ENCODE data around the gene NMT1. TPM values are rescaled to one million over a fixed set of nuclear protein-coding genes. Genes with fewer than 3 reads are reported as not detected.
A peak's percentile ranks its signal among the peaks of the same experiment; 100 is the strongest.

The NMT1 gene
- total and polyA plus RNA-seq, 2 of the 13 experiments (the other 11 are each of a cell fraction or from before 2014, with no cell fraction given), result 75.7 to 142 TPM

- BruUV-seq (replicated peaks), result TSS peak; percentile 69
- no peaks in the 10 kb centered on the region for H3K27me3 ChIP-seq (ENCODE audit: control insufficient read depth in 1 of 2, insufficient read depth in 2 of 2, low read length in 2 of 2)
- peak overlapping the region; percentile 100 for H3K4me2 ChIP-seq (ENCODE audit: low read depth, low read length)
- peaks cover 20% of the 10 kb centered on the region for H3K79me2 ChIP-seq (ENCODE audit: insufficient read depth, low read length)
- H3K36me3 ChIP-seq (replicated peaks in 1 of 2; ENCODE audit: control insufficient read depth in 1 of 2, insufficient read depth in 2 of 2, low read length in 2 of 2), result peaks cover 2 to 5% of the 10 kb centered on the region in 2 experiments; a peak in 4 of 5 replicates
- ATAC-seq, result peak; percentile 1
- H3K9ac ChIP-seq (ENCODE audit: insufficient read depth, low read depth, low read length), result peak overlapping the region; percentile 84
- peak overlapping the region; percentile 70 to 83 (median 78) for H3K4me3 ChIP-seq (replicated peaks in 1 of 3; ENCODE audit: insufficient read depth in 1 of 3, low read depth in 2 of 3, low read length in 3 of 3)
- H3K4me1 ChIP-seq (ENCODE audit: insufficient read depth, low read length), result peaks cover 35% of the 10 kb centered on the region
- CTCF ChIA-PET (ENCODE audit: low intra/inter-chr PET ratio, low total read pairs), result interaction anchor here (0.7 to 4.9 kb wide), 23 partner anchors 12 to 217 kb away, joined by 3 to 303 read pairs (median 7); partner anchors contain the start of genes HEXIM1 and HEXIM2
- no peak for FAIRE-seq
- POLR2A ChIA-PET, result interaction anchor here (0.7 to 7.1 kb wide), 24 partner anchors 9 to 95 kb away, joined by 3 to 217 read pairs (median 4); partner anchors contain the start of genes HEXIM1, HEXIM2 and NMT1
- no peaks in the 10 kb centered on the region for H4K20me1 ChIP-seq (ENCODE audit: insufficient read depth, low read length)
- peak overlapping the region; percentile 64 for H3K27ac ChIP-seq (ENCODE audit: extremely low read length, insufficient read depth, low read length)
- H3K9me3 ChIP-seq (ENCODE audit: low read length), result no peaks in the 10 kb centered on the region
- no peak overlapping the region for H2AFZ ChIP-seq (ENCODE audit: low read length)
- in situ Hi-C loops (cut with HindIII; ENCODE audit: extremely low pct_ligation_motif_present, low pct_unique_long_range_greater_than_20kb) (loop anchor here (10.0 kb wide), 1 partner anchor 239 kb away; no protein-coding TSS in a partner anchor), intact Hi-C loops (cut with micrococcal nuclease; ENCODE audit: unreplicated experiment) (loop anchor here (1.0 to 5.0 kb wide), 4 partner anchors 12 to 181 kb away; partner anchors contain the start of genes HEXIM1 and MAP3K14)
- 53% methylated on average over 14 of the region's 21 CpGs for WGBS (ENCODE audit: low lambda C conversion rate)
- no peak for DNase-seq (ENCODE audit: low spot score)
- no peak for TF ChIP-seq ZNF136 (CRISPR knock-in tag; IDR thresholded peaks at IDR 0.05; ENCODE audit: low read depth)
- TF ChIP-seq FOSL2 (CRISPR knock-in tag; IDR thresholded peaks at IDR 0.05), result no peak
- peak; percentile 9; the same call in 1 of the 2 replicates for TF ChIP-seq ZNF773 (CRISPR knock-in tag; IDR thresholded peaks at IDR 0.05; ENCODE audit: borderline replicate concordance)
- TF ChIP-seq XRCC5 (optimal IDR thresholded peaks at IDR 0.05; ENCODE audit: low read length), result no peak
- no peak for TF ChIP-seq ATF4 (CRISPR knock-in tag; IDR thresholded peaks at IDR 0.05)
- TF ChIP-seq TEAD2 (CRISPR knock-in tag; IDR thresholded peaks at IDR 0.05), result no peak
- 0 out of 2 replicates have a peak, but pooled peaks have one; percentile 11 for TF ChIP-seq KDM5A (IDR thresholded peaks at IDR 0.05; ENCODE audit: borderline replicate concordance, low read length)
- no peak for TF ChIP-seq ELF4 (CRISPR knock-in tag; IDR thresholded peaks at IDR 0.05; ENCODE audit: borderline replicate concordance)
- no peak for TF ChIP-seq ZBTB40 (IDR thresholded peaks at IDR 0.05)
- TF ChIP-seq ZBTB40 (CRISPR knock-in tag; IDR thresholded peaks at IDR 0.05), result peak; percentile 4; the same call in 1 of the 2 replicates
Observed at GRCh38 chr17:45135978-45136791, 75.1 kb downstream of the NMT1 start.

All from HepG2 (cell line).